HK-2 (cell line): ENCODE results near the gene STRADB.
"Not testable (repeated sequence)": the region's sequence is repeated elsewhere in the genome, so short reads cannot be mapped to it uniquely, and the experiment has no call there.

ENCODE experiments used
- DNase-seq: peaks from one replicate; pipeline ENCODE4 v3.0.0-alpha.2; 2018; ENCODE audit not compliant: unreplicated experiment

The STRADB gene, protein sequence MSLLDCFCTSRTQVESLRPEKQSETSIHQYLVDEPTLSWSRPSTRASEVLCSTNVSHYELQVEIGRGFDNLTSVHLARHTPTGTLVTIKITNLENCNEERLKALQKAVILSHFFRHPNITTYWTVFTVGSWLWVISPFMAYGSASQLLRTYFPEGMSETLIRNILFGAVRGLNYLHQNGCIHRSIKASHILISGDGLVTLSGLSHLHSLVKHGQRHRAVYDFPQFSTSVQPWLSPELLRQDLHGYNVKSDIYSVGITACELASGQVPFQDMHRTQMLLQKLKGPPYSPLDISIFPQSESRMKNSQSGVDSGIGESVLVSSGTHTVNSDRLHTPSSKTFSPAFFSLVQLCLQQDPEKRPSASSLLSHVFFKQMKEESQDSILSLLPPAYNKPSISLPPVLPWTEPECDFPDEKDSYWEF

DNA sequence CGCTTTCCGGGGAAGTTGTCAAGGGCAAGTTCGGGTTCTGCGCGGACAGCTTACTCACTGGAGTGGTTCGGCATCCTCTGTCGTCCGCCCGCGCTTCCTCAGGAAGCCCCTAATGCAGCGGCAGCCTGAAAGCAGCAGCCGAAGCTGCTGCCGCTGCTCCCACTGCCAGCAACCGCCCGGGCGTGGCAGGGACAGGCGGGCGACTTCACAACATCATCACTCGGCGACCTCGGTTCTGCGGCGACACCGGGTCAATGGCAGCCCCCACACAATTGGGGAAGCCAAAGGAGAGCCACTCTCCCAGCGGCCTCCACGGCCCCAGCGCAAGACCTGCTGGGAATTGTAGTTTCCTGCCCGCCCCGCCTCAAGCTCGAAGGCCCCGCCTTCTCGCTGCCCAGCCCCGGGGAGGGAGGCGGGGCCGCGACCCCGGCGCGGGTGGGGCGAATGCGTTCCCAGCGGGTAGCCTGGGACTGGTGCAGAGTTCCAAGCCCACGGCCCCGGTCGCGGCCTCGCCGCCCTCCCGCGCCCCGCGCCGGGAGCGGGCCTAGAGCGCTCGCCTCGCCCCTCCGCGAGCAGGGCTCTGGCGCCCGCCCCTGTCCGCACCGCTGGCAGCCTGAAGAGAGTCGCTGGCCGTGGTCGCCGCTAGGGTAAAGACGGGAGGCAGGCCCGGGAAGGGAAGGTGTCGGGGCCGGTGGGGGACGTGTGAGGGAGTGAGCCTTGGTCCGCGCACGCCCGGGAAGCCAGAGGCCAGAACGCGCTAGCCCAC lies at the start of gene STRADB, which contains the start of gene TRAK2:
TSS of gene STRADB (plus strand) at position 449 of the 766 bp plus-strand sequence. CDS start 3,101 bp downstream, outside the sequence.
TSS of gene TRAK2 (minus strand) at position 167 of the 766 bp plus-strand sequence. CDS start 30,951 bp downstream, outside the sequence.
- DNase-seq: peak; percentile 94

DNA sequence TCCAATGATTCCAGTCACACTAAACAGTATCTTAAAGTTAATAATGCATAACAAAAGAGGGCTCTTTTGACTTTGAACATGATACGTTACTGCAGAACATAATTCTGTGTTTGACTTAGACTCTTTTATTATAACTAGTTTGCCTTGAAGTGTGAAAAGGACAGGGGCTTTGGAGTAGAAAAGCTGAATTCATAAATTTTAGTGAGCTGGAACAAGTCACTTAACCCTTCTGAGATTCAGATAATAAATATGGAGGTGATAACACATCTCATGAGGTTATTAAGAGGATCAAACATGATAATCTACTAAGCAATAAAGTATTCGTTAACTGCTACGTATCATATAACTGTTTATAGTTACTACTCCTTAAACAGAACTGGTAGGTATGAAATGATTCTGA lies 49.7 kb upstream of the STRADB start:
- DNase-seq: no peak

DNA sequence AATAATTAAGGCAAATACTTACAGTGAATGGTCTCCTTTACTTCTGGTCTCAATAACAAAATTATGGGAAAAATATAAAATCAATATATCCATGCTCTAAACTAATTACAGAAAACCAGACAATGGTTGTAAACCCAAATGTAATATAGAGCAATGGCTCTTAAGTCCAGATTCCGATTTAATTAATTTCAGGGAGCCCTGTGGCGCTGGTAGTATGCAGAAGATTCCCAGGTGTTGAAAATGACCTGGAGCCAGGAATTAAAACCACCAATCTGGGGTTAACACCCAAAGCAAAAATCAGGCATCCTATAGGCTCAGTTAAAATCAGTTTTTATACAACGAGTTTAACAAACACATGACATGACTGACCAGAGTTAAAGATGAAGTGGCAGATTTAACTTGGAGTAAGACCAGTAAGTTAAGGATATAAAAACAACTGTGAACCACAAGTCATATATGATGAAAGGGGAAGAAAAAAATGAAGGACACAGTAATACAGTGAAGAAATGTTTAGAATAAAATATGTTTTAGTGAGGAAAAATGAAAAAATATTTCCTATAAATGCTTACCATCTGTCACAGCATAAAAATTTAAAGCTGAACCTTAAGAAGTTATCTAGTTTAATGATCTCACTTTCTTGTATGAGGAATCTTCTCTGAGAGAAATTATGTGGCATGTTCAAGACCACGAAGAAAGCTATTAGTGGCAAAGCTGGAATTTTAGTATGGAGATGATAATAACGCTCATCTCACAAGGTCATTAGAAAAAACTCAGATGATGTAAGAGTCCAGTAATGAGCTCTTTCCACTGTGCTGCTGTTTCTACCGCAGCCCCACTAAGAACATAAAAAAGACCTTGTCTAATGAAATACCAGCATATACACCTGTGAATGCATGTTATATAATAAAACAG lies 48.6 kb upstream of the STRADB start:
- no peak for DNase-seq

DNA sequence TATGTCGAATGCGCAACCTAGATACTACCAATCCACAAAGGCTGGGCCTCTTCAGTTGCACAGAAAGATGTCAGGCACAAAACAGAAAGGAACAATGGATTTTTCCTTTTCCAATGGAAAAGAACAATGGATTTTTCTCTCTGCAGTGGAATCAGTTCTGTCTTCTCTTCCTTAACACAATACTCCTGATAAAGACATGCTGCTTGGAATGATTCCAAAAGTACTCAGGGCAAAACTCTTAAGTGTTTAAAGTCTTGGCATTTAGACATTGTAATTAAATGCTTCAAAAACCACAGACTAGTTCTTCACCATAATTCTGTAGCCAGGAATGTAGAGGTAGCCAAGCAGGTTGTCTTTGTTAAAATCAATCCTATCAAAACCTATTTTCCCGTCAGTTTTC lies 47.7 kb upstream of the STRADB start:
- DNase-seq: no peak

DNA sequence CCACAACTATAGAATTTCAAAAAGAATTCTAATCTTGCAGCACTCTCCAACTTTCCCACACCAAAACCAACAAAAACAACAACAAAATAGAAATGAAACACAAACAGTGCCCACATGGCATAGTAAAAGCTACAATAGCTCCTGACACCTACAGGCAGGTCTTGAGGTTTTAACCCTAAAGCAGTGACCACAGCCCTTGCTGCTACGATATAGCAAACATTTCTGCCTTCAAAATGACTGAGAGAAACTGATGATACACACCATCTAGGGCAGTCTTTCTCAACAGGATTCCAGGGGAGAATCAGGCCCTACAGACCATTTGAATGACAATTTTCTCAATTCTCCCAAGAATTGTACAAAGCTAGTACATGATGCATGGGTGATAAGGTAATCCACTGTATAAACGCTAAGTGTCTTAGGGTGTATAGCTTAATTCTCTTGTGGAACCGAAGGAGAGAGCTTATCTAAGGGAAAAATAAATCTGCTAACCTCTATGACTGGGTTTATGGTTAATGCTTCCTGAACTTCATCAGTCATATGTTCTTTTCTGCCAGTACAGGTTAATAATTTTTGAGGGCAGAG lies 46.8 kb upstream of the STRADB start:
- no peak for DNase-seq

DNA sequence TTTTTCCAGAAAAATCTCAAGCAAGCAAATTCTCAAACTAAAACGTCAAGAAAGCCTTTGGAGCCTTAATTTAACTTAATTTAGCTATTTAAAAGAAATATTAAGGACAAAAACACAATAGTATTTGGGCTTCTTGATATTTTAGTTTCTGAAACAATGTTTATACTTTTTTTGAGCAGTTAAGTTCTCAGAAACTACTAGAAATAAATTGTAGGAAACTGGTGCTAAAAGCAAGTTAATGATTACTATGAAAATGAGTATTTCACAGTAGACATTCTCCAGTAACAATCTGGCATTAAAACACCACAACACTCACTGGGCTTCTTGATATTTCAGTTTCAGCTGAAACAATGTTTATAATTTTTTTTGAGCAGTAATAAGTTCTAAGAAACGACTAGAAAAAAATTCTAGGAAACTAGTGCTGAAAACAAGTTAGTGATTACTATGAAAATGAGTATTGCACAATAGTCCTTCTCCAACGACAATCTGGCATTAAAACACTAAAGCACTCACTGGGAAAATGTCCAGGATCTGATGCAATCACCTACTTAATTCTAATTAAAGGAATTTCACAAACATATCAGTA lies 45.4 kb upstream of the STRADB start:
- no peak for DNase-seq

DNA sequence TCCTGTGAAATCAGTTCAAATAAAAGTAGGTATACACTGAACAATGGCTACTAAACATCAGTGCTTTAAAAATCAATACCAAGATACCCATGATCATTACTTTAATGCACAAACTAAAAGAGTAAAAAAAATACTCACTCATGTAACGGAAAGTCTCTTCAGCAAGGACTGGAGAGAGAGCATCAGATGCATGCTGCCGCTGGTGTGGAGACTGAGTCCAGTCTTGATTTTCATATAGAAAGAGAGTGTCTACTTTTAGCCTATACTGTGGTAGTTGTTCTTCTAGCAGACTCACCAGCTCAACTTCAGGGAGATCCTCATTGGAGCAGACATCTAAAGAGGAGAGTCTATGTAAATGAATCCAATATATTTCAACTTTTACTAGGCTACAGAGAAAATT lies 44.3 kb upstream of the STRADB start:
- DNase-seq: no peak

DNA sequence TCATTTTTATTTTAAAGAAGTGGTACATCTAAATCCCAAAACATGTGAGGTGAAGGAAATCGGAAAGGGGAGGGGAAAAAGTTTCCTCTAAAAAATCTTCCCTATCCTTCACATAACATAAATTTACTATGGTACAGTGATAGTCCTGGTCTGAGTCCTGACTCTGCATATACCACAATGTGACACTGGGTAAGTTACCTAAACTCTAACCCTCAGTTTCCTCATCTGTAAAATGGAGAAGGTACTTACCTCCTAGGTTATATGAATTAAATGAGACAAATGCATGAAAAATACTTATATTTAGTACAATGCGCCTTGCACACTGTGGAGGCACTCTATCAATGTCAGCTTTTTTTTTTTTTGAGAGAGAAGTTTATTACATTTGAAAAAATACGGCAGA lies 42.6 kb upstream of the STRADB start:
- DNase-seq: no peak

DNA sequence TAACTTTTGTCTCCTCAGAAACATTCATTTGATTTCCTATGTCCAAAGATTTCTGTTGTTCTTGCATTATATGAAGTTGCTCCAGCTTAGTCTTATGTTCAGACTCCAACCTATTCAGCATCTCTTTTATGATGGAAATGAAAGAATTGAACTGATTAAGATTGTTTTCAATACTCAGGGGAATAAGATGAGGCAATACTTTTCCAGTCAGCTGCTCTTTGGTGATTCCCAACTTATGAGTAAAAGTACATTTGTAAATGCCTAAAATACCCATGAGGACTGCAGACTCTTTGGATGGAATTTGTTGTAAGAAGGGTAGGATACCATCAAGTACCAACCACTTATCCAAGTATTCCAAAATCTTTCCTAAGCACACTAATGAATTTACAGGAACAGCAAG lies 40.1 kb upstream of the STRADB start:
- no peak for DNase-seq

DNA sequence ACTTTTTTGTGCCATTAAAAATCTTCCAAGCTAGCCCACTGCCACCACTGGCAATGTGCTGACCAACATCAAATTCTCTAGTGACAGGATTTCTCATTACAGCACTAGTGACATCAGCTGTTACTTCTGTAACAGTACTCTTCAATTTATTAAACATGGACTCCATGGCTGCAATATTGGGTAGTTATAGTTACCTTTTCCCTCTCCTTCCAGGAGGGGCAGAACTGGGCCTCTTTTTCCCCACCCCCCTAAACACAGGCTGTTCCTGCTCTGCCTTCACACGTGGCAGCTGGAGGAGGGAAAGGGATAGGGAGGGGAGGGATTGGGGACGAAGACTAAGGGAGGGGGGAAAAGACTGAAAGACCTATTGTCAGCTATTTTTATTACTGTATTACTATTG lies 38.4 kb upstream of the STRADB start:
- no peak for DNase-seq

DNA sequence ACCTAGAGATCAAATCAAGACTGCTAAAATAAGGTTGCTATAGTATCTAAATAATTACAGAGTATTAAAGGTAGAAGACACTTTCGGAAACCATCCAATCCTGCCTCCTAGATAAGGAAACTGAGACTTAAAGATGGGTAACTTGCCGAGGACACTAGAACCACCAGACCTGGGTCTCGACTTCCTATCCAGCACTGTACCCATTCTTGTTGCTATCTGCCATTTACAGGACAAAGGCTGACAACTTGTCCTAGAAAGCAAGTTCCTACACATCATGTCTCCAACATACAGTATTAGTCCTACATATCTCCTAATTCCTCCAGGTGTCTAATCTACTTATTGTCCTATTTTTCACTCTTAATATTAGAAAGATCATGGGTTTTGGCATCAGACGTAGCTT lies 38.0 kb upstream of the STRADB start:
- no peak for DNase-seq

DNA sequence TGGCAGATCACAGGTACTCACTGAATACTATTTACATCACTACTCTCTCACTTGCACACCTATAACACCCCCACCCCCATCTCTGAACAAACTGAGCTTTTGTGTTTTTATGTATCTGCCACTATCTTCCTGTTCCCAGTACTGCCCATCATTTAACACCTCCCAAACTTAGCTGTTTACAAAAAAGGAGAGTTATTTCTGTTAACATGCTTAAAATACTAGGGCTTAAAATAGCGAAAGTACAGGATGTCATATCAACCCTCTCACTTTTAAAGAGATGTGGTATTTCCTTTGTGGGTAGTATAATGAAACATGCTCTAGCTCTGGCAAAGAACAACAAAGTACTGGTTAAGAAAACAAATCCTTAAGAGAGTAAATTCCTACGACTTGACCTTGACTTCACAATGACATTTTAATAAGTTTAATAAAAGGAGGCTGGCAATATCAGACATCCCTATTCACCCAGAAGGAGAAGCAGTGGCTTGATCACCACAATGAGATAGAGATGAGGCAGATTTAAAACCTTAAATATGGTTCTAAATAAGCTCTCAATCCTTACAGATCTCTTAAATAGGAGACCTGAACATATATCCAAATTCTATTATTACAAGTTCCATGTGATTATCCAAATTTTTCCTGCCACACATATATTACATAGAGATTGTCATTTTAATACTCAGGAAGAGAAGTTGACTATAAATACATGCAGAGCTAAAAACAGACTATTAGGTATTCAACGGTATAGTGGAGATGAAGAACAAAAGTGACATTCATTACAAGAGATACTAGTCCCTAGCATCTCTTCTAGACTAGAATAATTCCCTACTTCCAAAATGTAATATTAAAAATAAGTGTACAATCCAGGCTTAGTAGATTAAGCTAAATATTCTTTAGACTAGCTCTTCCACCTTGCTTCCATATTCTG lies 37.2 kb upstream of the STRADB start:
- DNase-seq: no peak

DNA sequence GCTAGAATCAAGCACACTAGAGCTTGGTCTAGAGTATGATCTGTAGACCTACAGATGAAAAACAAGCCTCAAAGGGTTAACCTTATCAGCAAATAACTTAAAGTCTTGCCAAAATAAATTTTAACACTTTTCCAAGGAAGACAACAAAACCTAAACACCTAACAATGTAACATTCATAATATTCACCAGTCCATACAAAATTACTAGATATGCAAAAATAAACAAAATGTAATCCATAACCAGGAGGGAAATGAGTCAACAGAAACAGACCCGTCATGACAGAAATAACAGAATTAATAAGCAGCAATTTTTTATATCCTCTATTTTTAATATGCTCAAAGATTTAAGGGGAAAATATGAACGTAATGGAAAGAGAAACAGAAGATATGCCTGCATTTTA lies 36.4 kb upstream of the STRADB start:
- no peak for DNase-seq

DNA sequence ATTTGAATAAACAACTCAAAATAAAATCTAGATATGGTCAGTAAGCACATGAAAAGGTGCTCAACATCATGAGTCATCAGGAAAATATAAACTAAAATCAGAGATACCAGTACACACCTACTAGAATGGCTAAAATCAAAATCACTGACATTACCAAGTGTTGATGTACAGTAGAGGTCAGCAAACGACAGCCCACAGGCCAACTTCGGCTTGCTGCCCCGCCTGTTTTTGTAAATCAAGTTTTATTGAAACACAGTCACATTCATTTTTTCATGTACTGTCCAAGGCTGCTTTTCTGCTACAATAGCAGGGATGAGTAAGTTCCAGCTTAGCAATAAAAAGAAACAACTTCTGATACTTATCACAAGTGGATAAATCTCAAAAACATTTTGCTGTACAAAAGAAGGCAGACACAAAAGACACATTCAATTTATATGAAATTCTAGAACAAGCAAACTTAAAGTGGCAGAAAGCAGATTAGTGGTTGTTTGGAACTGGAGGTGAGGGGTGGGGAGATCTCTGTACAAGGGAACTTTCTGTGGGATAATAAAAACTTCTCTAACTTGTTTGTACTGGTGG lies 32.4 kb upstream of the STRADB start:
- DNase-seq: no peak

DNA sequence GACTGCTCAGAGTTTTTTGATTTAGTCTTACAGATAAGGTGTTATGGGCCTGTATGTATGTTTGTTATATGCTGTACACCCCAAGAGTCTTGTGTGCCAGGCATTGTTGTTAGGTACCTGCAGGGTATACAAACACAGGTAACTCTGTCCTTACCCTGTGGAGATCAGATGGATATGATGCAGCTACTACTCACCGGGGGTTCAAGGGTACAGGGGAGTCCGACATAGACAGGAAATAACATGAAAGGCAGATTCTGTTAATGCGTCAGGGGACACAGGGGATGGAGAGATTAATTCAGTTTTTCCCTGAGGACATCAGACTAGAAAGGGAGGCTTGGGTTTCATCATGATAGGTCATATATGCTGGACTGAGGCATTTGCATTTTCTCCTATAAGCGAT lies 31.6 kb upstream of the STRADB start:
- DNase-seq: no peak

DNA sequence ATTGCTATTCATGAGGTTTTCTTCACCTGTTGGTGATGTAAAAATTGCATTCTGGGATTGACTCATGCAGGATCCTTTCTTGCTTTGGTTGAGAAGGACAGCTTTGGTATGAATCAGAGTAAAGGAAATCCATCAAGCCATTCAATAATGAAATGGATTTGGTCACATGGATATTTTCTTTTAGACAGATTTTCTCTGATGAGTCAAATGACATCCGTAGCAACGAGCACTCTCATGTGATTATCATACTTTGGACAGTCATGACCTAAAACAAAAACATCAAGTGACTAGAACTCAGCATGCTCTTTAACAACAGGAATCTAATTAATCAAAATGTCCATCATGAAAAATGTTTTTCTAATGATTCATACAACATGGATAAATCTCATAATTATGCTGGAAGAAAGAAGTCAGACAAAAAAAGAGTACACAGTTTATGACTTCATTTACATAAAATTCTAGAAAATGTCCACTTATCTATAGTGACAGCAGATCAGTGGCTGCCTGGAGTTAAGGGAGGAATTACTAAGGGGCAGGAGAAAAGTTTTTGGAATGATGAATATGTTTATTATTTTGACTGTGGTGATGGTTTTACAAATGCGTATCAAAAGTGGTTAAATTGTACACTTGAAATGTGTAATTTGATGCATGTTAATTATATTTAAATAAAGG lies 31.0 kb upstream of the STRADB start:
- DNase-seq: no peak

DNA sequence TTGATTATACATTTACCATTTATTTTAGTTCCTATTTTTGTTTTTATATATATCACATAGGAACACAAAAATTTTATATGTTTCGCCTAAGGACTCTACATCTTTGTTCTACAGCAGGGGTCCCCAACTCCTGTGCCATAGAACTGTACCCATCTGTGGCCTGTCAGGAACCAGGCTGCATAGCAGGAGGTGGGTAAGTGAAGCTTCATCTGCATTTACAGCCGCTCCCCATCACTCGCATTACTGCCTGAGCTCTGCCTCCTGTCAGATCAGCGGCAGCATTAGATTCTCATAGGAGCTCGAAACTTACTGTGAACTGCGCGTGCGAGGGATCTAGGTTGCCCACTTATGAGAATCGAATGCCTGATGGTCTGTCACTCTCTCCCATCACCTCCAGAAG lies 25.6 kb upstream of the STRADB start:
- no peak for DNase-seq

DNA sequence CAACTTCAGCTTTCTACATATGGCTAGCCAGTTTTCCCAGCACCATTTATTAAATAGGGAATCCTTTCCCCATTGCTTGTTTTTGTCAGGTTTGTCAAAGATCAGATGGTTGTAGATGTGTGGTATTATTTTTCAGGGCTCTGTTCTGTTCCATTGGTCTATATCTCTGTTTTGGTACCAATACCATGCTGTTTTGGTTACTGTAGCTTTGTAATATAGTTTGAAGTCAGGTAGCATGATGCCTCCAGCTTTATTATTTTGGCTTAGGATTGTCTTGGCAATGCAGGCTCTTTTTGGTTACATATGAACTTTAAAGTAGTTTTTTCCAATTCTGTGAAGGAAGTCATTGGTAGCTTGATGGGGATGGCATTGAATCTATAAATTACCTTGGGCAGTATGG lies 23.2 kb upstream of the STRADB start:
- DNase-seq: not testable (repeated sequence)

DNA sequence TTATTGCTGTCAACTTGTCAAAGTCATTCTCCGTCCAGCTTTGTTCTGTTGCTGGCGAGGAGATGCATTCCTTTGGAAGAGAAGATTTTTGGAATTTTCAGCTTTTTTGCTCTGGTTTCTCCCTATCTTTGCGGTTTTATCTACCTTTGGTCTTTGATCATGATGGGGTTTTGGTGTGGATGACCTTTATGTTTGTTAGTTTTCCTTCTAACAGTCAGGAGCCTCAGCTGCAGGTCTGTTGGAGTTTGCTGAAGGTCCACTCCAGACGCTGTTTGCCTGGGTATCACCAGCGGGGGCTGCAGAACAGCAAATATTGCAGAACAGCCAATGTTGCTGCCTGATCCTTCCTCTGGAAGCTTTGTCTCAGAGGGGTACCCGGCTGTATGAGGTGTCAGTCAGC lies 21.7 kb upstream of the STRADB start:
- DNase-seq: not testable (repeated sequence)
